Measurements from ENCODE around the gene CTDNEP1.

- TF ChIP-seq EP300 (IDR thresholded peaks at IDR 0.05; ENCODE audit: borderline replicate concordance in 1 of 2, low read depth in 1 of 2, low read length in 1 of 2) (no peak), CTCF (IDR thresholded peaks at IDR 0.05) (no peak), RAD21 (IDR thresholded peaks at IDR 0.05; ENCODE audit: low read length) (no peak), SIN3A (IDR thresholded peaks at IDR 0.05; ENCODE audit: borderline replicate concordance, low read depth, low read length) (no peak), RCOR1 (IDR thresholded peaks at IDR 0.05; ENCODE audit: low read length) (no peak), TCF12 (IDR thresholded peaks at IDR 0.05) (no peak), RFX5 (IDR thresholded peaks at IDR 0.05; ENCODE audit: low read length) (no peak), JUND (IDR thresholded peaks at IDR 0.05) (no peak), CHD2 (IDR thresholded peaks at IDR 0.05; ENCODE audit: low read length, partially characterized antibody) (no peak)
- TF ChIP-seq, protein P1, sequence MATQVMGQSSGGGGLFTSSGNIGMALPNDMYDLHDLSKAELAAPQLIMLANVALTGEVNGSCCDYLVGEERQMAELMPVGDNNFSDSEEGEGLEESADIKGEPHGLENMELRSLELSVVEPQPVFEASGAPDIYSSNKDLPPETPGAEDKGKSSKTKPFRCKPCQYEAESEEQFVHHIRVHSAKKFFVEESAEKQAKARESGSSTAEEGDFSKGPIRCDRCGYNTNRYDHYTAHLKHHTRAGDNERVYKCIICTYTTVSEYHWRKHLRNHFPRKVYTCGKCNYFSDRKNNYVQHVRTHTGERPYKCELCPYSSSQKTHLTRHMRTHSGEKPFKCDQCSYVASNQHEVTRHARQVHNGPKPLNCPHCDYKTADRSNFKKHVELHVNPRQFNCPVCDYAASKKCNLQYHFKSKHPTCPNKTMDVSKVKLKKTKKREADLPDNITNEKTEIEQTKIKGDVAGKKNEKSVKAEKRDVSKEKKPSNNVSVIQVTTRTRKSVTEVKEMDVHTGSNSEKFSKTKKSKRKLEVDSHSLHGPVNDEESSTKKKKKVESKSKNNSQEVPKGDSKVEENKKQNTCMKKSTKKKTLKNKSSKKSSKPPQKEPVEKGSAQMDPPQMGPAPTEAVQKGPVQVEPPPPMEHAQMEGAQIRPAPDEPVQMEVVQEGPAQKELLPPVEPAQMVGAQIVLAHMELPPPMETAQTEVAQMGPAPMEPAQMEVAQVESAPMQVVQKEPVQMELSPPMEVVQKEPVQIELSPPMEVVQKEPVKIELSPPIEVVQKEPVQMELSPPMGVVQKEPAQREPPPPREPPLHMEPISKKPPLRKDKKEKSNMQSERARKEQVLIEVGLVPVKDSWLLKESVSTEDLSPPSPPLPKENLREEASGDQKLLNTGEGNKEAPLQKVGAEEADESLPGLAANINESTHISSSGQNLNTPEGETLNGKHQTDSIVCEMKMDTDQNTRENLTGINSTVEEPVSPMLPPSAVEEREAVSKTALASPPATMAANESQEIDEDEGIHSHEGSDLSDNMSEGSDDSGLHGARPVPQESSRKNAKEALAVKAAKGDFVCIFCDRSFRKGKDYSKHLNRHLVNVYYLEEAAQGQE (IDR thresholded peaks at IDR 0.05; ENCODE audit: low read depth, low read length), result no peak
- TF ChIP-seq, protein P2, sequence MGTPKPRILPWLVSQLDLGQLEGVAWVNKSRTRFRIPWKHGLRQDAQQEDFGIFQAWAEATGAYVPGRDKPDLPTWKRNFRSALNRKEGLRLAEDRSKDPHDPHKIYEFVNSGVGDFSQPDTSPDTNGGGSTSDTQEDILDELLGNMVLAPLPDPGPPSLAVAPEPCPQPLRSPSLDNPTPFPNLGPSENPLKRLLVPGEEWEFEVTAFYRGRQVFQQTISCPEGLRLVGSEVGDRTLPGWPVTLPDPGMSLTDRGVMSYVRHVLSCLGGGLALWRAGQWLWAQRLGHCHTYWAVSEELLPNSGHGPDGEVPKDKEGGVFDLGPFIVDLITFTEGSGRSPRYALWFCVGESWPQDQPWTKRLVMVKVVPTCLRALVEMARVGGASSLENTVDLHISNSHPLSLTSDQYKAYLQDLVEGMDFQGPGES (IDR thresholded peaks at IDR 0.05; ENCODE audit: low read depth, low read length), result no peak
Observed at GRCh38 chr17:7250695-7251627, 573 bp downstream of the CTDNEP1 start.
